SK-N-DZ (cell line): ENCODE measurements around the gene CREBRF.
A peak's percentile ranks its signal among the peaks of the same experiment; 100 is the strongest.
"Not testable (repeated sequence)": the region's sequence is repeated elsewhere in the genome, so short reads cannot be mapped to it uniquely, and the experiment has no call there.

ENCODE experiments used
- DNase-seq: peaks from one replicate; pipeline ENCODE4 v3.0.0-alpha.2; 2015; ENCODE audit warnings: low spot score

The CREBRF gene

DNA sequence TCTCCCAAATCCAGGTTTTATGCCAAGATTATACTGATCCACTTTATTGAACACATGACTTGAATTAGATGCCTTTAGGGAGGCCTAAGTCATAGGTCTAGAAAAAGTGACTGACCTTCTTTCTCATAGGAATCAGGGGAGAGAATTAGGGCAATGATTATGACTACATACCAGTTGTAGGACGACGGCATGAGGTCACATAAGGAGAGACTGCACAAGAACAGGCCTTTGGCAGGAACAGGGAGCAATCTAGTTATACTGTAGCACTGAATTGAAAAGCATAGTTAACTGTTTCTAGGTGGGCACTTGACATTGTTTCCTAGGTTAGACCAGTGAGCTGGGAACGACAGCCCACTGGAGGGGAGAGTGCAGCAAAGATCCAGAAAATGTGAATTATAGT lies 22.7 kb downstream of the CREBRF start:
- no peak for DNase-seq

DNA sequence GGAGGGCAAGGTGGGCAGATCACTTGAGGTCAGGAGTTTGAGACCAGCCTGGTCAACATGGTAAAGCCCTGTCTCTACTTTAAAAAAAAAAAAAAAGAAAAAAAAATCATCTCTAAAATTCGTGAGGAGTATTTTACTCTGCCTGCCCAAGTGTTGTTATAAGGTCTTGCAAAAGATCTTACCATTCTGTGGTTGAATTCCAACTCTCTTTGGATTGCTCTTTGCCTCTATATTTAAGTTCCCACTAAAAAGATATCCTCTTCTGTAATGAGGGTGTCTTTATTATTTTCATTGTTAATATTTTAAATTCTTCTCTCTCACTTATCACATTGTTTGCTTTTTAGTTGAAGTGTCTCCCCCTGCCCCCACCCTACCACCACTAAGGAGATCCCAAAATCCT lies 33.4 kb downstream of the CREBRF start:
- DNase-seq: no peak

DNA sequence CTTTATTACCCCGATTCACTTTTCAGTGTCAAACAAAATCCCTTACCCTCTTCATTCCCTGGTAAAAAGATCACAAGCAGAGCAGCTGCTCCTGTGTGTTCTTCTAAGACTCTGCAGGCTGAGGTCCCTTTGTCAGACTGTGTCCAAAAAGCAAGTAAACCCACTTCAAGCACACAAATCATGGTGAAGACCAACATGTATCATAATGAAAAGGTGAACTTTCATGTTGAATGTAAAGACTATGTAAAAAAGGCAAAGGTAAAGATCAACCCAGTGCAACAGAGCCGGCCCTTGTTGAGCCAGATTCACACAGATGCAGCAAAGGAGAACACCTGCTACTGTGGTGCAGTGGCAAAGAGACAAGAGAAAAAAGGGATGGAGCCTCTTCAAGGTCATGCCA lies 34.5 kb downstream of the CREBRF start:
- no peak for DNase-seq

DNA sequence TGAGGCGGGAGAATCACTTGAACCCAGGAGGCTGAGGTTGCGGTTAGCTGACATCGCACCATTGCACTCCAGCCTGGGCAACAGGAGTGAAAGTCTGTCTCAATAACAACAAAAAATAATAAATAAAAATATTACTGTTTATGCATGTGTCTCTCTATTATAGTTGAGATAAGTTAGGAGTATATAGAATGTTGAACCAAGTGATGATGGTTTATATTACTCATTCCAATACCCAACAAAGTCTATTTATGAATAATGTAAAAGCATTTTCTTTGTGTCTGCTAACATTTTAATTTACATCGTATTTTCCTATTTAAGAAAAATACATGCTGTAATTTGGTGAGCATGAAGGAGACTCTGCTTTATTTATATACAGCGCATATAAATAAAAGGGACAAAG lies 35.8 kb downstream of the CREBRF start:
- no peak for DNase-seq

DNA sequence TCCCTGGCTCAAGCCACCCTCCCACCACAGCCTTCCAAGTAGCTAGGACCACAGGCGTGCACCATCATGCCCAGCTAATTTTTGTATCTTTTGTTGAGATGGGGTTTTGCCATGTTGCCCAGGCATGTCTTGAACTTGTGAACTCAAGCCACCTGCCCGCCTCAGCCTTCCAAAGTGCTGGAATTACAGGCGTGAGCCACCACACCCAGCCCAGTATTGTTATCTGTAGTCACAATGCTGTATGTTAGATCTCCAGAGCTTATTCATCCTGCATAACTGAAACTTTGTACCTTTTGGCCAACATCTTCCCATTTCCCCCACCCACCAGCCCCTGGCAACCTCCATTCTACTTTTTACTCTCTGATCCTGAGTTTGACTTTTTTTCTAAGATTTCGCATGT lies 37.5 kb downstream of the CREBRF start:
- no peak for DNase-seq

- no peak for DNase-seq
Measured at GRCh38 chr5:173094012-173094661, 38.0 kb downstream of the CREBRF start.

- DNase-seq: no peak
Measured at GRCh38 chr5:173098787-173099186, 42.6 kb downstream of the CREBRF start.

GRCh38 chr5:173099461-173099860 lies 43.3 kb downstream of the CREBRF start:
- DNase-seq: no peak

DNA sequence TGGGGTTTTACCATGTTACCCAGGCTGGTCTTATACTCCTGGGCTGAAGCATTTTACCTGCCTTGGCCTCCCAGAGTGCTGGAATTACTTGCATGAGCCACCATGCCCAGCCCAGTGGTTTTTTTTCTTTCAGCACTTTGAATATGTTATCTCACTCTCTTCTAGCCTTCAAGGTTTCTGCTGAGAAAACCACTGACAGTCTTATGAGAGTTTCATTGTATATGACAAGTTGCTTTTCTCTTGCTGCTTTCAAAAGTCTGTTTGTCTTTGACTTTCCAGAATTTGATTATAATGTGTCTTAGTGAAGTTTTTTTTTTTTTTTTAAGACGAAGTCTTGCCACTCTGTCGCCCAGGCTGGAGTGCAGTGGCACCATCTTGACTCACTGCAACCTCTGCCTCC lies 45.1 kb downstream of the CREBRF start:
- DNase-seq: no peak

- no peak for DNase-seq
Measured at GRCh38 chr5:173103411-173103810, 47.3 kb downstream of the CREBRF start.

- DNase-seq: no peak
Measured at GRCh38 chr5:173108914-173109313, 52.8 kb downstream of the CREBRF start.

- DNase-seq: no peak
Measured at GRCh38 chr5:173114536-173114935, 58.4 kb downstream of the CREBRF start.

DNA sequence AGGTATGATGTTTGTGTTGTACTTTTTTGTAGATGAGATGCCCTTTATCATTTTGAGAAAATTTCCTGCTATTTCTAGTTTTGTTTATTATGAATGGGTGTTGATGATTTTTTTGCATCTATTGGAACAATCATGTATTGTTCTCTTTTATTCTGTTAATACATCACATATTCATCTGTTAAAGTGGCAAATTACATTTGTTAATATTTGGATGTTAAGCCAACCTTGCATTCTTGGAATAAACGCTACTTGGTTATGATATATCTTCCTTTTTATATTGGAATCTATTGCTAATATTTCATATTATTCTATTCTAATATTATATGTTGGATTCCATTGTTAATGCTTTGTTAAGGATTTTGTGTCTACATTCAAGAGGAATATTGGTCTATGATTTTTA lies 63.6 kb downstream of the CREBRF start:
- no peak for DNase-seq

DNA sequence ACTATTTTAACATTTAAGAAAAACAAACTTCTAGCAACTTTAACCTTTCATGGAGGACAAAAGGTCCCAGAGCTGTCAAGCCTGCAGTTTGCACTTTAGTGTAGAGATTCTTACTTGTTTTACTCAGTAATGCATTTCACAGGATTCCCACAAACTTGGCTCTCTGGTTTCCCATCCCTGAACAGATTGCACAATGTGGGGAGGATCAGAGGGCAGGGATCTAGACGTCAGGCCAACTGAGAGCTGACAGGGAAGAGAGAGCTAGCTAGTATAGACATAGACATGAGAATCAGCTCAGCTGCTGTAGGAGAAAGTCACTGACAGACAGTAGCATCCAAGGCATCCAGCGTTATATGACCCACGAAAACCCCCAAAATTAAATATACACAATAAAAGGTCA lies 67.3 kb downstream of the CREBRF start:
- no peak for DNase-seq

DNA sequence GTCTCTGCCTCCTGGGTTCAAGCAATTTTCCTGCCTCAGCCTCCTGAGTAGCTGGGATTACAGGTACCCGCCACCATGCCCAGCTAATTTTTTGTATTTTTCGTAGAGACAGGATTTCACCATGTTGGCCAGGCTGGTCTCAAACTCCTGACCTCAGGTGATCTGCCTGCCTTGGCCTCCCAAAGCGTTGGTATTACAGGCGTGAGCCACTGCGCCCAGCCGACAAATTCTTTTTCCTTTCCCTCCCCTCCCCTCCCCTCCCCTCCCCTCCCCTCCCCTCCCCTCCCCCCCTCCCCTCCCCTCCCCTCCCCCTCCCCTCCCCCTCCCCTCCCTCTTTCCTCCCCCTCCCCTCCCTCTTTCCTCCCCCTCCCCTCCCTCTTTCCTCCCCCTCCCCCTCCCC lies 76.0 kb downstream of the CREBRF start:
- not testable (repeated sequence) for DNase-seq

DNA sequence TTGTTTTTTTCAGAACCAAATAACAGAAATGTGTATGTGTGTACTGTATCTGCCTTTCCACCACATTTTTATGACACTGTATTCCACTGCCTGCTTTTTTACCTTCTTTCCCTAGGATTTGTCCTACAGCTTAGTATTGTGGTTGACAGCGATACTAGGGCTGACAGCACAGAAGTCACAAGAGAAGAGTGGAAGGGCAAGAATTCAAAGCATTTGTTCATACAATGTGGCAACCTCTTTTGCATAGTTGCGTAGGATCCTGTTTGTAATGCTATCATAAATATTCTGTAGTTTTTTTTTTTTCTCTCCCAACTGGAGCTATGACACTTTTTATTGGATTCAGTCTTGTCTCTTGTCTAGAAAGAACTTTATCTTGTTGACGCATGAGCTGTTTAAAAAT lies 82.6 kb downstream of the CREBRF start:
- no peak for DNase-seq

DNA sequence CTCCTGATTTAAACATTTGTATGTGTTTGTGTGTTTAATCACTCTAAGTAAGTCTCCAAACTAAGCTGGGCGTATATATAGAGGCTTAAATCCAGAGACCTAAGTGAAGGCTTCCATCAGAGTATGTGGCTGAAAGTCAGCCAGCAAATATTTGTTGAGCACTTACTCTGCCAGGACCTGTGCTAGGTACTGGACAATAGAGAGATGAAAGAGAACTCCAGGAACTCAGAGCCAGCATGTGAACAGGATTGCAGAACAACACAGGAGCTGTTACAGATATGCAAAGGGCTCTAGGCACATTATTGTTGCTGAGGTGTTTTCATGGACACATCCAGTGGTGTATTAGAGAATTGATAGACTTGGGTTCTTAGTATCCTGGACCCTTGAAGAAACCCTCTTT lies 83.5 kb downstream of the CREBRF start:
- DNase-seq: no peak

- DNase-seq: no peak
Measured at GRCh38 chr5:173140769-173141168, 84.6 kb downstream of the CREBRF start.

GRCh38 chr5:173143567-173143966 lies 87.4 kb downstream of the CREBRF start:
- DNase-seq: no peak

DNA sequence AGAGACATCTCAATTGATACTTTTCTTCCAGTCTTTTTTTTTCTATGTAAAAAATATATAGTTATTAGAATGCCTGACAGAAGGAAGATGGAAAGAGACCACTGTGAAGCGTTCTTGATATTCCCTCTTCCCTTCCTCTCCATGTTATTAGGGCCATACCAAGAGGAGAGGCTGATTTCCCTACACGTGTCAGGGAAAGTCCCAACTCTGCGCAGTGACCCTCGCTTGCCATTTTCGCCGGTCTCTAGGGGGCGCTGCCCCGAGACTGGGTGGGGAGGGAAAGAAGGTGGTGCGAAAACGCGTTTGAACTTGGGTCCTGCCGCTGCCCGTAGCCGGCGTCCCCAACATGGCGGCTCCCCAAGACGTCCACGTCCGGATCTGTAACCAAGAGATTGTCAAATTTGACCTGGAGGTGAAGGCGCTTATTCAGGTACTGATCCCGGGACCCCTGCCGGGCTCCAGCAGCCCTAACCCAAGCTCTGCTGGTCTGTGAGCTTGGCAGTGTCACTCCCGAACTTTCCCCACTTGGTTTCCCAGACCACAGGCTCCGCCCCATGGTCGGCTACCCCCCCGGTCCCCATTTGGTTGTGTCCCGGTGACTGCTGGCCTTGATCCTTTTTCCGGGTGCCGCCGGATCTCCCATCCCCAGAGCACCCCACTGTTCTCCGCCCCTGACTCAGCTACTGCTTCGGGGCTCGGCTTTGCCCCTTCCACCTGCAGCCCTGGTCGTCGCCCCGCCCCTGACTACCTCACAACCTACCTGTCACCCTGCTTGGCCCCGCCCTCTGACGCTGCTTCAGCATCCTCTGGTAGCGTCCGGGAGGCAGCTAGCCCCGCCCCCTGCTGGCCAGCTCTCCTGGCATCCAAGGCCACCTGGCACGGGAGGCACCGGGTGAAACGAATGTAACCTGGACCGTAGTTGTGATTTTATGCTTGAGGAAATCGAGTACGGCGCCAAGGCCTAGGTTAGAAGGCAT lies 88.3 kb downstream of the CREBRF start, which contains the start of gene BNIP1:
Gene BNIP1 (plus strand): TSS at position 332 of the 977 bp plus-strand sequence. CDS start 15 bp downstream, at position 347.
- DNase-seq: peak; percentile 93

GRCh38 chr5:173148354-173148753 lies 92.2 kb downstream of the CREBRF start:
- DNase-seq: no peak

- no peak for DNase-seq
Measured at GRCh38 chr5:173152547-173152946, 96.4 kb downstream of the CREBRF start.

GRCh38 chr5:173153842-173154241 lies 97.7 kb downstream of the CREBRF start:
- DNase-seq: no peak
